GM21717 (cell line): ENCODE results near the gene OGFR.

Experiments used
- ATAC-seq: cut with Tn5 transposase; IDR thresholded peaks from one replicate; pipeline ENCODE4 v1.9.1; 2021; ENCODE audit warnings: mild to moderate bottlenecking, moderate library complexity; ENCODE audit not compliant: unreplicated experiment

The OGFR gene

DNA sequence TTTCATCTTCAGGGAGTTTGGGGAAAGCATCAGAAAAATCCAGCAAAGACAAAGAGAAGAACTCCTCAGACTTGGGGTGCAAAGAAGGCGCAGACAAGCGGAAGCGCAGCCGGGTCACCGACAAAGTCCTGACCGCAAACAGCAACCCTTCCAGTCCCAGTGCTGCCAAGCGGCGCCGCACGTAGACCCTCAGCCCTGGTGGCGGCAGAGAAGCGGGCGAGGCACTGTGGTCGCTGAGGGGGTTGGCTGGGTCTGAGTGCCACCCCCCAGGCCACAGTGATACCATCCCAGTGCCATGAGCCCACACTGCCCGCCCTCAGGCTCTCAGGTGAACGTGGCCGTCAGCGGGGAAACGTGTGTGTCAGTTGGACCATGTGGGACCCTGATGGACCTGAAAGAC lies 5.2 kb upstream of the OGFR start:
- ATAC-seq, result no peak

DNA sequence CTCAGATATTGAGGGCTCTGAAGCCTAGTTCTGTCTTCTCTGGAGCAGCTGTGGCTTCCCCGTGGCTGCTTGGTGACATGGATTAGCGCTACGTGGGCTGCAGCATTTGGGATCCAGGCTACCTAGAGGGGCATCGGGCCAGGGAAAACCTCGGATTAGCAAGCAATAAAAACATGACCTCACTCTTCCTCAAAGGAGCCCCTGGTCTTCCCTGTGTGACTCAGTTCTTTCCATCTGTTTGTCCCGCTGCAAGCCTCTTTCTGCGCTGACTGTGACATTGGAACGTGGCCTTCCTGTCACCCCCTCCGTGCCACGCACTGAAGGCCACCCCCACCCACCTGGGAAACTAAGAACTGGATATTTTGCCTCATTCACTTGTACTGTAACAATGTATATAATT lies 4.8 kb upstream of the OGFR start:
- ATAC-seq, result no peak

DNA sequence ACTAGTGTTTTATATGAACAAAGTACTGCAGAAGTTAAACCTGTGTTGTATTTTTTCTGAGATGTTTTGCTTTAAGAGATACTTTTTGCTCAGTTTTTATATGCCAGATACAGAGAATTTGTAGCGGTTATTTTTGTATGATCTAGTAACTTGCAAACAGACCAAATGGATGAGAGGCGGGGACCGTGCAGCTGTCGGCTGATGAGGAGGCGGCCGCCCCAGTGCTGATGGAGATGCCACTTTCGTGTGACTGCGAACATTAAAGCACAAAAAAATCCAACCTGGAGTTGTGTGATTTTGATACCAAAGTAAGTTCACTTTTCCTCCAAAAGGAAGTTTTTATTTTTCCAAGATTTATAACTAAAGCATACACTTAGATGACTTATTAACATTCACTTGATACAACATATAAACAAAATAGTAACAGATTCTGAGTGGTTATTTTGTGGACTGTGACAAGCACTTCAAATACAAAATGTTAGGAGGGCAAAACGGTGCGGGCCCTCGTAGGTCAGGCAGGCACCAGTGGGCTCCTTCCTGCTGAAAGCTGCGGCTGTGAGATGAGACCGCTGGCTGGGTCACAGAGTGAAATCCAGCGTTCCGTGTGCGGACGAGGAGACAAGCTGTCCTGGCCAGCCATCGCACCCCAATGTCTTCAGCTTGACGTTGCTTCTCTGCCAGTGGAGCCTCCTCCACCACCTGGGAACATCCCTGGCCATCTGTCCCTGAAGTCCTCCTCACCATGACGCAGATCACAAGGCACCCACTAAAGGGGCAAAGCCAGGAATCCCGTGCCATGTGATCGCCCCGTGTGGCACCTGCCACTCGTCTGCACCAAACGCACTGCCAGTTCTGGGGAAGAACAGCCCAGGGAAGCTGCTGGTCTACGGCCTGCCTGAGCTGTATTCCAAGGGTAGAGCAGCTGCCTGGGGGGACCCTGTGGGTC lies 4.0 kb upstream of the OGFR start:
- ATAC-seq, result no peak

DNA sequence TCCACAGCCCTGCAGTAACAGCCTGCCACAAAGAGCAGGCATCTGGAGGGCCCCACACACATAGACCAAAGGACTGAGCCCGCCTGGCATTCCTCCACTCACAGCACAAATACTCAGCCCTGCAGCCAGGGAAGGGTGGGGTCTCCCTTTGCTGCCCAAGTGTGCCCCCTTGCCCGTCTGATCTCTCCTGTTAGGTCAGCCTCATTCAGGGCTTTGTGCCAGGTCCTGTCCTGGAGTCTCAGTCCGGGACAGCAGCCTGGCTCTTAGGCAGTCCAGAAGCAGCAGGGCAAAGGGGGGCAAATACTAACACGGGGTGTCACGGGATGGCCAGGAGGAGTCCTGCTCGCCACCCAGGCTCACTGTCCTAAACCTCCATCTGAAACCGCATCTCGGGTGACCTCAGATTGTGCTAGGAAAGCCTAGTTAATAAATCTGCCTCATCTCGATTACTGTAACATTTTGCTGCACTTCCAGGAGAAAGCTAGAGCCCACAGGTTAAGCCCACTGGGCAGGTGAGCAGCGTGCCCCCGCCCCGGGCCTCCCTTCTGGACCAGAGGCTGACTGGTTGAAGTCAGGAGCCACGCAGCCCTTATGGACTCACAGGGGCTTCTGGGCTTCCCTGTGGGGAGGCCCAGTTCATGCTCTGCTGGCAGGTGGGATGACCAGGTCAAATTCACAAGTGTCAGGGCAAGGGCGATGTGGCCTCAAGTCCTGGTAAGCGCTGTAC lies 3.2 kb upstream of the OGFR start:
- ATAC-seq, result no peak

DNA sequence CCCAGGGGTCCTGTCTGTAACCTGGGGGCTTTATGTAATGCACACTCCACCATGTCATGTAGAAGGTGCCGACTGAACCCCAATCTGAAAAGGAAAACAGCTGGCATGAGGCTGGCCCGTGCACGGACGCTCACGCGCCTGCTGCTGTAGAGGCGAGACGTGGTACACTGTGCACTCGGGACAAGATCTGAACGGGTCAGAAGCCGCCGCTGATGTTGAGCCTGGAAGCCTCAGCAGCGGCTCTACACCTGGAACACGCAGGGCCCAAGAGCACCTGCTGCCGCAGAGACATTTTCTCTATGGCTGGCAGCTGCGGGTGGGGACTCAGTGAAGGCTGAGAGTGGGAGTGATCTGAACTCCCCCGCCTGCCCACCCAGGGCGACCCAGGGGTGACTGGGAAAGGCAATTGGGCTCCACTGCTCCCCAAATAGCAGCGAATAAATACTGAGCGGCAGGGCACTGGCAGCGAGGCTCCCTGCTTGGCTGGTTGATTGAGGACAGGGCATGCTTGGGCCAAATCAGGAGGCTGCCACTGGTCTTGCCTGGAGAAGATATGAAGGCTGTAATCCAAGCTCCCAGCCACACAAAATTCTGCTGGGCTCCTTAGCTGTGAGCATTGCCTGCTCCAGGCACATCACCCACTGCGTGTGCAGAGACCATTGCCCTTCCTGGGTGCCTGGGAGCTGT lies 2.5 kb upstream of the OGFR start:
- no peak for ATAC-seq

DNA sequence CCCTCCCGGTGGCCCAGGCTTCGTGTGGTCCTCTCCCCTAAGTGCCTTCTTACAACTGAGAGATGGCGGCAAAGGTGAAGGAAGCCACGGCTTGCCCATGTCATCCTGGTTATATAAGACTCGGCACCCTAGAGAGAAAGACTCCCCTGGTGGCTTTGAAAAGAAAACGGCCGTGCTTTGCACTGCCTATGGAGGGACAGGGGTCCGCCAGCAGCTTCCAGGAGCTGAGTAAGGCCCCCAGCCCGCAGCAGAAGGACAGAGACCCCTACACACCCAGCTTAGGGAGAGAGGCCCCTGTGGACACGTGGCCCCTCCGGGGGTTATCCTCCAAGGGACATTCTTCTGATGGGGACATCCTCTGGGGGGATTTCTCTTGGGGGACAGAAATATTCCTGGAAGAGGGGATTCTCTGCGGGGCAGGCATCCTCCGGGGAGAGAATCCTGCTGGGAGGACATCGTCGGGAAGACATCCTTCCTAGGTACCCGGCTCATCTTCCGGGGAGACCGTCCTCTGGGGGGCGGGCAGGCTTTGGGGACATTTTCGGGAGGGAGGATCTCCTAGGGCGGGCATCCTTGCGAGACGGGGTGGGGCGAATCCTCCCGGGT lies 511 bp upstream of the OGFR start:
- ATAC-seq, result no peak

DNA sequence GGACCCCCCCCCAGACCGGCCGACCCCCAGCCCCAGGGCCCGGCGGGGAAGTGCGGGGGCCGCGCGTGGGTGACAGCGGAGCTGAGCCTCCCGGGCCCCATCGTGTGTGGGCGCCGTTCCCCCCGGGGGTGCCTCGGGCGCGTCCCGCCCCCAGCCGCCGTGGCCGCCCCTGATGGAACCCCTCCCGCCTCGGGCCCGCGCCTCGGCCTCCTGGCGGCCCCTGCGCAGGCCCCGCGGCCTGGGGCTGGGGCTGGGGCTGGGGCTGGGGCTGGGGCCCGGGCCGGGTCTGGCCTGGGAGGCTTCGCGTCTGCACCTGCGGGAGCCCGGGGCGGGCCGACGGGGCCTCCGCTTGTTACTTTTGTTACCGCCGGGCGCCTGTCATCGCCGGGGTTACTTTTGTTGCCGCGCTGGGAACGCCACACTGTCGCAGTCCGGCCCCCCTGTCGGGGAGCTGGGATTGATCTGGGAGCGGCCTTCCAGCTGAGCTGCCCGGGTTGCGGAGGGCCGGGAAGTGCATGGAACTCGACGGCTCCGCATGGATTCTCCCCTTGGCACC lies 598 bp downstream of the OGFR start:
- ATAC-seq, result no peak

DNA sequence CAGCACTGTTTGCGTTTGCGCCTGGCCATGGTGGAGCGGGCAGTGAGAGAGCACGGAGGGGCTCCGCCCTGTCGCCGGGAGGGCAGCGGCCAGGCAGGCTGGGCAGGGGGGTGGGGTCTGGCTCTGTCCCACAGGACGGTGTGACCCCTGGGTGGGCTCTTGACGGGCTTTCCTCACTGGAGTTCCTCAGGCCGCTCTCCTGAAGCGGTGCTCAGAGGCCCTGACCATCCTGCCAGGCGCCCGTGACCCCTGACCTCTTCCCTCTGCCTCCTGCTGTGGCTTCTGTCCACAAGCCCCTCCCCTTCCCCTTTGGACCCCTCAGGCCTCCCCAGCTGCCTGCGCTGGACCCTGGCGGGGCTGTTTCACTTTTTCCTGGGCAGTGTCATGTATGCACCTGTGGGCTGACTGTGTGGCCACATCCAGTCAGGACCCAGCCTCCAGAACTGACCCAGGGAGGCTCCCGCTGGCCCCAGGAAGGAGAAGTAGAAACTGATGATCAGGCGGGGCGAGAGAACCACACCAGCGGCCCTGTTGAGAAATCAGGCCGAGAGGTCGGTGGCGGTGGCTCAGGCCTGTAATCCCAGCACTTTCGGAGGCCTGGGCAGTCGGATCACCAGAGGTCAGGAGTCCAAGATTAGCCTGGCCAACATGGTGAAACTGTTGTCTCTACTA lies 1.2 kb downstream of the OGFR start:
- no peak for ATAC-seq

DNA sequence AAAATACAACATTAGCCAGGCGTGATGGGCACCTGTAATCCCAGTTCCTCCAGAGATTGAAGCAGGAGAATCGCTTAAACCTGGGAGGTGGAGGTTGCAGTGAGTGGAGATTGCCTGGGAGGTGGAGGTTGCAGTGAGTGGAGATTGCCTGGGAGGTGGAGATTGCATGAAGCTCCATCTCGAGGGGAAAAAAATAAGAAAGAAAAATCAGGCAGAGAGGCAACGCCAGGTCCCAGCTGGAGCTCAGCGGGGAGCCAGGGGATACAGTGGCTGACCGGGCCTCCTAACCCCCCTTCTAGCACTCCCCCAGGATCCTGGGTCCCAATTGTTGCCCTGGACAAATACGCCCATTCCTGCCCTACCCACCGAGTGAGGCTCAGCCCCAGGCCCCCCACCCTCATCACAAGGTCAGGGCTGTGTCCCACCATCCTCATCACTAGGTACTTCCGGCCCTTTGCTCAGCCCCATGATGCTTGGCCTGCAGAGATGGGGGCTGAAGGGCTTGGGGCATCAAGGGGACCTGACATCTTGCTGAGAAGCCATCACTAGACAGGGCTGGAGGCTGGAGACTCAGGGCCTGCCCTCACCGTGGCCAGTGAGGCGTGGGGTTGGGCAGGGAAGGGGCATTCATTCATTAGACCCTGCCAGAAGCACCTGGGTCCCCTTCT lies 1.9 kb downstream of the OGFR start:
- no peak for ATAC-seq

DNA sequence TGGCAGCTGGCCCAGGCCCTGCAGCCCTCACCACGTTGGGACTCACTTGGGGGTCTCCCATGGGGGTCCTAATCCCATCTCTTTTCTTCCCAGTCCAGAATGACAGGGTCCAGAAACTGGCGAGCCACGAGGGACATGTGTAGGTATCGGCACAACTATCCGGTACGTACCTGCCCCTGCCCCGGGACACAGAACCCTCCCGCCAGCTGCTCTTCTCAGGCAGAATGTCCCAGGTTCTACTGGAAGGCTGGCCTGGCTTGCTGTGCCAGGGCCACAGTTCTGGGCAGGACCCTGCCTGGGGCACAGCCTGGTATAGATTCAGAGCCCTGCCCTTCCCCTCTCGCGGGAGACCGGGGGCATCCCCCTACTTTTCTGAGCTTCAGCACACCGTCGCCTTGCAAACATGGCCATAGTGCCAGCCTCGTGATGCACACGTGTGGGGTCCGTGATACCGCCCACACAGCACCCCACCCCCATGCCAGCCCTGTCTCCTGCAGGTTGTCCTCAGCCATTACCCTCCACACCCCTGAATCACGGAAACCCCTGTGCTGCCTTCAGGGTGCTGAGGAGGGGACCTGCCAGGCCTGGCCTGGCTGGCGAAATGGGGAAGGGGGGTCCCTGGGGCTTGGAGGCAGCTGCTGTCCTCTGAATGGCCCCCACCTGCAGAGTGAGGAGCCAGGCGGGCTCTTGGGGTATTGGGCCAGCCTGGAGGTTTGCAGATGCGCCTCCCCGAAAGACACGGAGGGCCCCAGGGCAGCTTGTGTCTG lies 3.0 kb downstream of the OGFR start:
- no peak for ATAC-seq

DNA sequence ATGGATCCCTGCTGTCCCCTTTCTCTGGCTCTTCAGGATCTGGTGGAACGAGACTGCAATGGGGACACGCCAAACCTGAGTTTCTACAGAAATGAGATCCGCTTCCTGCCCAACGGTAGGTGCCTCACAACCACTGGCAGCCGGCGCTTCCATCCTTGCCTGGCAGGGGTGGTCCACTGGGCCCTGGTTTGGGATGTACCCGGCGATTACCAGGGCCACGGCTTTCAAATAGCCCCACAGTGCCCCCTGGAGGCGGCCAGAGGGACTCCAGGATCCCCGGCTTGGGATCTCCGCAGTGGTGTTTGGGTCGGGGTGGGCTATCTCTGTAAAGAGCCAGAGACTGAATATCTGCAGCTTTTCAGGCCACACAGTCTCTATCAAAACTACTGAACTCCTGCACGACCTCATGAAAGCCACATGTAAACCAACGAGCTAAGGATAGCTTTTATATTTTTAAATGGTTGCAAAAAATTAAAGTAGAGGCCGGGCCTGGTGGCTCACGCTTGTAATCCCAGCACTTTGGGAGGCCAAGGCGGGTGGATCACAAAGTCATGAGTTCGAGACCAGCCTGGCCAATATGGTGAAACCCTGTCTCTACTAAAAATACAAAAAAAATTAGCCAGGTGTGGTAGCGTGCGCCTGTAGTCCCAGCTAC lies 3.7 kb downstream of the OGFR start:
- no peak for ATAC-seq

DNA sequence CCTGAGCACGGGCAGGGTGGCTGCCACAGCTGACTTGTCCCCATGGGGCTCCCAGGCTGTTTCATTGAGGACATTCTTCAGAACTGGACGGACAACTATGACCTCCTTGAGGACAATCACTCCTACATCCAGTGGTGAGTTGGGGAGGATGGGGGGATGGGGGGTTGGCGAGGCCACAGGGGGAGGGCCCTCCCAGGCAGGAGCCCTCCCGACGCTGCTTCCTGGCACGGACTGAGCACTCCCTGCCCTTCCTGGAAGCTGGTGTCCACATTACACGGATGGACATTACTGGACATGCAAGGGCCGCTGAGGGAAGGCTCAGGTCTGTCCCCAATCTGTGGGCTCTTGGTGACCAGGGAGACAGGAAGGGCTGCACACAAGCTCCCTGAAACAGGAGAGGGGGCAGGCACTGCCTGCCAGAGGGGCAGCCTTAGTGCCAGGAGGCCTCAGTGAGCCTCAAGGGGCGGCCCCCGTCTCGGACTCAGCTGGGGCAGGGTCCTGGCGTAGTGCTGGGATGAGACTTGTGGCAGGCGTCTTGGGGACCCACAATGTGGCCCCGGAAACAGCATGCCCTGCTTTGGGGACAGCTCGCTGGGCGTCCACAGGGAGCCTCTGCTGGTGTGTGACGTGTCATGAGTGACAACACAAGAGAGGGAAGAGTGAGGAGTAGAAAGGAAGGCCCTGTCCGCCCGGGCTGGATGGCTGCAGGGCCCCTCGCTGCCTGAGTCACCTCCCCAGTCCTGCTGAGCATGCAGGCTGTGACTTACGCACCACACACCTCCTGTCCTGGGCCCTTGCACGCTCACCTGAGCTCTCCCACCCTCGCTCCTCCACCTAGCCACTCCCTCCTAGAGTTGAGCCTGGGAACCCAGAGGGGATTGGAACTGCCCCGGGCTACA lies 5.1 kb downstream of the OGFR start:
- no peak for ATAC-seq

DNA sequence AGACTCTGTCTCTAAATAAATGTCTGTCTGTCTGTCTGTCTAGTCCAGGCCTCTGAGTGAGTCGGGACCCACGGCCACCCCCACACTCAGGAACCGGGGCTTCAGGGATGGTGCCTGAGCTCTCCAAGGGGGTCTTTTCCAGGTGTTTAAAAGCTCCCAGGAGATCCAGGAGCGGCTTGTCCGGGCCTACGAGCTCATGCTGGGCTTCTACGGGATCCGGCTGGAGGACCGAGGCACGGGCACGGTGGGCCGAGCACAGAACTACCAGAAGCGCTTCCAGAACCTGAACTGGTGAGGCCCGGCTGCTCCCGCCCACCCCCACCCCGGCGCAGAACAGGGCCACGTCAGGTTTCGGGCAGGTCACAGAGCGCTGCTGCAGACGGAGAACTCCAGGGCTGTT lies 6.7 kb downstream of the OGFR start:
- no peak for ATAC-seq

DNA sequence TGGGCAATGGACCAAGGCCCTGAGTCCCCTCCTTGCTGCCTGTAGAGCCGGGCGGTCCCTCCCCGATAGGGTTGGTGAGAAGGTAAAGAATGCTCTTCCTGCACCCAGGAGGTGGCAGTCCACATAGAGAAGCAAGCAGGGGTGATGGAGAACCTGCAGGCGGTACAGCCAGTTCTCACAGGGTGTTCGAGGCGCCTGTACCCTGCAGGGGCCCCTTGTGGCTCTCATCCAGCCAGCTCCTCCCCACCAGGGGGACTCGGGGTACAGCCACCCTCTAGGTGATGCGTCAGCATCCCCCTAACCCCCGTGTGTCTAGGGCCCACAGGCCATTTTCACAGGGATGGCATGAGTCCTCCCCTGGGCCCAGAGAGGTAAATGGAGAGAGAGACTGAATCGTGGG lies 7.1 kb downstream of the OGFR start:
- no peak for ATAC-seq

DNA sequence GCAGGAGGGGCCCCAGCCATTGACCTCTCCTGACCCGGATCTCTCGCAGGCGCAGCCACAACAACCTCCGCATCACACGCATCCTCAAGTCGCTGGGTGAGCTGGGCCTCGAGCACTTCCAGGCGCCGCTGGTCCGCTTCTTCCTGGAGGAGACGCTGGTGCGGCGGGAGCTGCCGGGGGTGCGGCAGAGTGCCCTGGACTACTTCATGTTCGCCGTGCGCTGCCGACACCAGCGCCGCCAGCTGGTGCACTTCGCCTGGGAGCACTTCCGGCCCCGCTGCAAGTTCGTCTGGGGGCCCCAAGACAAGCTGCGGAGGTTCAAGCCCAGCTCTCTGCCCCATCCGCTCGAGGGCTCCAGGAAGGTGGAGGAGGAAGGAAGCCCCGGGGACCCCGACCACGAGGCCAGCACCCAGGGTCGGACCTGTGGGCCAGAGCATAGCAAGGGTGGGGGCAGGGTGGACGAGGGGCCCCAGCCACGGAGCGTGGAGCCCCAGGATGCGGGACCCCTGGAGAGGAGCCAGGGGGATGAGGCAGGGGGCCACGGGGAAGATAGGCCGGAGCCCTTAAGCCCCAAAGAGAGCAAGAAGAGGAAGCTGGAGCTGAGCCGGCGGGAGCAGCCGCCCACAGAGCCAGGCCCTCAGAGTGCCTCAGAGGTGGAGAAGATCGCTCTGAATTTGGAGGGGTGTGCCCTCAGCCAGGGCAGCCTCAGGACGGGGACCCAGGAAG lies 7.7 kb downstream of the OGFR start:
- ATAC-seq, result no peak

DNA sequence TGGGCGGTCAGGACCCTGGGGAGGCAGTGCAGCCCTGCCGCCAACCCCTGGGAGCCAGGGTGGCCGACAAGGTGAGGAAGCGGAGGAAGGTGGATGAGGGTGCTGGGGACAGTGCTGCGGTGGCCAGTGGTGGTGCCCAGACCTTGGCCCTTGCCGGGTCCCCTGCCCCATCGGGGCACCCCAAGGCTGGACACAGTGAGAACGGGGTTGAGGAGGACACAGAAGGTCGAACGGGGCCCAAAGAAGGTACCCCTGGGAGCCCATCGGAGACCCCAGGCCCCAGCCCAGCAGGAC lies 8.2 kb downstream of the OGFR start:
- no peak for ATAC-seq

DNA sequence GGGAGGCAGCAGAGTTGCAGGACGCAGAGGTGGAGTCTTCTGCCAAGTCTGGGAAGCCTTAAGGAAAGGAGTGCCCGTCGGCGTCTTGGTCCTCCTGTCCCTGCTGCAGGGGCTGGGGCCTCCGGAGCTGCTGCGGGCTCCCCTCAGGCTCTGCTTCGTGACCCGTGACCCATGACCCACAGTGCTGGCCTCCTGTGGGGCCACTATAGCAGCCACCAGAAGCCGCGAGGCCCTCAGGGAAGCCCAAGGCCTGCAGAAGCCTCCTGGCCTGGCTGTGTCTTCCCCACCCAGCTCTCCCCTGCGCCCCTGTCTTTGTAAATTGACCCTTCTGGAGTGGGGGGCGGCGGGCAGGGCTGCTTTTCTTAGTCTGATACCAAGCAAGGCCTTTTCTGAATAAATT lies 9.0 kb downstream of the OGFR start:
- no peak for ATAC-seq
